Adrenal gland (tissue), 5 donors: ENCODE measurements around the gene USP10.

Experiments
- POLR2A ChIP-seq, 2 donors: fragments of 450-650 bp; IDR thresholded peaks; one replicate each; pipeline ENCODE4 v1.6.1; 2017; ENCODE audit warnings: antibody characterized with exemption in 2 of 2, mild to moderate bottlenecking in 2 of 2, moderate library complexity in 1 of 2
- TF ChIP-seq, protein P1 (sequence below), 6 experiments: fragments of 450-650 bp in 4 of 6; fragments of 200-600 bp in 2 of 6; sonication (generic) in 1 of 6; IDR thresholded peaks; 1 replicate in 5 of 6; 2 replicates in 1 of 6; pipeline versions ENCODE4 v1.5.1 to v1.8.0; 2016 to 2021; ENCODE audit warnings: antibody characterized with exemption in 6 of 6, mild to moderate bottlenecking in 2 of 6, moderate library complexity in 1 of 6
- donor health status: DM: no; HTN: no; CAD: no.

DNA sequence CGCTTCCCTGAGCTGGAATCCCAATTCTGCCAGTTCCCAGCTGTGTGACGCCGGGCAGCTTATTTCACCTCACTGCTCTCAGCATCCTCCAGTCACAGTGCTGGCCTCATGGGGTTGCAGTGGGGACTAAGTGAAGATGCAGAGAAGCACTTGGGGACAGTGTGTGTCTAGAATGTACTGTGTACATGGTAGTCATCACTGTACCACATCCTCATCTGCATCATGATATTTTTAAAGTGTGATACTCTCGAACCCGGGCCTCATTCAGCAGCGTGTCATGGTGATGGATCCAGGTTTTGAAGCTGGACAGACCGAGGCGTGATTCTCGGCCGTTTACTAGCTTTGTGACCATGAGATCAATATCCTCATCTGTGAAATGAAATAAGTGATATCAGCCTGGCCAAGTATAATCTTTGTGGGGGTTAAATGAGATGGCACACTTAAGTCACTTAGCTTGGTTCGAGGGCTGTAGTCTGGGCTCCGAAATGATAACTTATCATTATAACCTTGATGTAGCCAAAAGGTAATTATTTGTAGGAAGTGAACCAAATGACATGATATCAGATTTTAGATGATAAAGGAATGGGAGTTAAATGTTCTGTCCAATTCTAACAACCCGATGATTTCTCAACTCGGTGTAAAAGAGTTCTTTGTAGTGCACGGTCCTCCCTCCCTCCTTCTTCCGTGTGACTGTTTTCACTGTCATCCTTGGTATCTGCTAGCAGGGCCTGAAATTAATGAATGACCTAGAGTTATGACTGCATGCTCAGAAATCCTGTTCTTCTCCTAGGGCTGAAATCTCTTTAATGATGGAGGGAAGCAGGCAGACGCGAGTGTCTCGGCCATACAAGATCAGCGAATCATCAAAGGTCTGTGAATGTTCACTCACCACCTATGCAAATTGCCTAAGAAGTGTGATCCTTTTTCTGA lies 49.5 kb upstream of the USP10 start:
- TF ChIP-seq, protein P1, sequence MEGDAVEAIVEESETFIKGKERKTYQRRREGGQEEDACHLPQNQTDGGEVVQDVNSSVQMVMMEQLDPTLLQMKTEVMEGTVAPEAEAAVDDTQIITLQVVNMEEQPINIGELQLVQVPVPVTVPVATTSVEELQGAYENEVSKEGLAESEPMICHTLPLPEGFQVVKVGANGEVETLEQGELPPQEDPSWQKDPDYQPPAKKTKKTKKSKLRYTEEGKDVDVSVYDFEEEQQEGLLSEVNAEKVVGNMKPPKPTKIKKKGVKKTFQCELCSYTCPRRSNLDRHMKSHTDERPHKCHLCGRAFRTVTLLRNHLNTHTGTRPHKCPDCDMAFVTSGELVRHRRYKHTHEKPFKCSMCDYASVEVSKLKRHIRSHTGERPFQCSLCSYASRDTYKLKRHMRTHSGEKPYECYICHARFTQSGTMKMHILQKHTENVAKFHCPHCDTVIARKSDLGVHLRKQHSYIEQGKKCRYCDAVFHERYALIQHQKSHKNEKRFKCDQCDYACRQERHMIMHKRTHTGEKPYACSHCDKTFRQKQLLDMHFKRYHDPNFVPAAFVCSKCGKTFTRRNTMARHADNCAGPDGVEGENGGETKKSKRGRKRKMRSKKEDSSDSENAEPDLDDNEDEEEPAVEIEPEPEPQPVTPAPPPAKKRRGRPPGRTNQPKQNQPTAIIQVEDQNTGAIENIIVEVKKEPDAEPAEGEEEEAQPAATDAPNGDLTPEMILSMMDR (IDR thresholded peaks at IDR 0.05), result no peak
- TF ChIP-seq POLR2A (IDR thresholded peaks at IDR 0.05), result peak in 1 of 2 donors; percentile 7
